DOHH2 (cell line): ENCODE data around the gene MPND.

Source experiments
- H3F3A ChIP-seq: fragments of 200-600 bp; sonication (generic), shearing (Covaris generic); 2 replicates; pipeline ENCODE4 v1.6.0; 2016; ENCODE audit warnings: antibody characterized with exemption, mild to moderate bottlenecking; ENCODE audit not compliant: control insufficient read depth, insufficient read depth
- H3K27ac ChIP-seq: fragments of 200-600 bp; sonication (generic); 2 replicates; pipeline ENCODE4 v1.5.1; 2014; ENCODE audit warnings: low read depth, mild to moderate bottlenecking, low read length, moderate library complexity
- H3K27me3 ChIP-seq: fragments of 200-600 bp; sonication (generic); 2 replicates; pipeline ENCODE4 v1.6.1; 2014; ENCODE audit warnings: mild to moderate bottlenecking, low read length, mixed read lengths; ENCODE audit not compliant: control insufficient read depth
- H3K36me3 ChIP-seq: fragments of 200-600 bp; sonication (generic); 2 replicates; pipeline ENCODE4 v1.6.1; 2014; ENCODE audit warnings: mild to moderate bottlenecking, low read length, moderate library complexity, mixed read lengths; ENCODE audit not compliant: control insufficient read depth
- H3K4me1 ChIP-seq: fragments of 200-600 bp; sonication (generic); 2 replicates; pipeline ENCODE4 v1.6.1; 2014; ENCODE audit warnings: mild to moderate bottlenecking, low read length, mixed read lengths; ENCODE audit not compliant: control insufficient read depth
- H3K4me2 ChIP-seq: fragments of 200-600 bp; sonication (generic); 2 replicates; pipeline ENCODE4 v1.6.0; 2014; ENCODE audit warnings: mild to moderate bottlenecking, low read length, moderate library complexity
- H3K4me3 ChIP-seq: fragments of 200-600 bp; sonication (generic); 2 replicates; pipeline ENCODE4 v1.5.1; 2014; ENCODE audit warnings: mild to moderate bottlenecking, low read length, mixed read lengths
- H3K79me2 ChIP-seq: fragments of 200-600 bp; sonication (generic); 2 replicates; pipeline ENCODE4 v1.6.1; 2014; ENCODE audit warnings: mild to moderate bottlenecking, low read length, mixed read lengths; ENCODE audit not compliant: control insufficient read depth
- H3K9me2 ChIP-seq: fragments of 200-600 bp; sonication (generic); replicated peaks from 2 replicates; pipeline ENCODE4 v1.6.1; 2014; ENCODE audit warnings: mild to moderate bottlenecking, low read length, mixed read lengths; ENCODE audit not compliant: control insufficient read depth
- H3K9me3 ChIP-seq: fragments of 200-600 bp; sonication (generic); 2 replicates; pipeline ENCODE4 v1.6.1; 2014; ENCODE audit warnings: antibody characterized with exemption, low read length, mixed read lengths; ENCODE audit not compliant: control insufficient read depth, insufficient read depth
- H4K20me1 ChIP-seq: fragments of 200-600 bp; sonication (generic); 2 replicates; pipeline ENCODE4 v1.6.0; 2014; ENCODE audit warnings: low read depth, mild to moderate bottlenecking, antibody characterized with exemption, low read length, moderate library complexity; ENCODE audit not compliant: control insufficient read depth, insufficient read depth
- CTCF ChIP-seq: fragments of 200-600 bp; sonication (generic); IDR thresholded peaks from one replicate; pipeline ENCODE4 v1.5.1; 2014; ENCODE audit warnings: antibody characterized with exemption, mild to moderate bottlenecking, low read depth, low read length; ENCODE audit not compliant: poor library complexity, severe bottlenecking
- EZH2phosphoT487 ChIP-seq: fragments of 200-600 bp; sonication (generic); IDR thresholded peaks from 2 replicates; pipeline ENCODE4 v1.6.1; 2017; ENCODE audit warnings: borderline replicate concordance, mild to moderate bottlenecking, antibody characterized with exemption, low read length, moderate library complexity, mixed read lengths

The MPND gene

DNA sequence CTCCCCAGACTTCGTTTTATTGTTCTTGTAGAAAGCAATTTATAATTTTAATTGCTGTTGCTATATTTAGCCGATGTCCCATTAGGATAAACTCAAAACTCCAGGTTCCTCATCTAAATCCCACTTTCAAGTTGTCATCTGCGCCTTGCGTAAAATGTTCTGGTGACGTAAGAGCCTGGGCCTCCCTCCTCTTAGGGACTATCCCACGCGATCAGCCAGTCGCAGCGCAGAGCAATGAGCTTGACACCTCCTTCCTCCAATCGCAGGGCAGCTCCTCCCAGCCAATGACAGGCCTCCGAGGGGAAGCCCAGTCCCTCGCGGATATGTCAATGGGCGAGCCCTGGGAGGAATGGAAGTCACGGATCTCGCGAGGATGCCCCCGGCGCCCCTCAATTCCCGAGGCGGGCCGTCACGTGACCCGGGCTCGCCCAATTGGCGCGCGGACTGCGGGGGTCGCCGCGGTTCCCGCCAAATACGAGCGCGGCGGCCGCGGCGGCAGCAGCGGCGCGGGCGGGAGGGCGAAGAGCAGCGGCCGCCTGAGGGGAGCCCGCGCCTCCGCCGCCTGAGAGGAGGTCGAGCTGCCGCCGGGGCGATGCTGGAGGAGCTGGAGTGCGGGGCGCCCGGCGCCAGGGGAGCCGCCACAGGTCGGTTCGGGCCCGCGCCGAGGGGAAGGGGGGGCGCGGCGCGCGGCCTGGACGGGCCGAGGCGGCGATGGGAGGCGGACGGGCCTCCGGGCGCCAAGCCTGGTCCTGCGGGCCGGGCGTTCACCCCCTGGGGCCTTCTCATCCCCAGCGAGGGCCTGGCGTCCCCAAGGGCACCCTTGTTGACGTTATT is 59.0 kb downstream of the MPND start, which contains the start of gene CHAF1A:
Gene CHAF1A, plus strand, starts transcription at position 470 of the 834 bp plus-strand sequence. Its CDS starts 123 bp downstream, at position 593.
- Histone ChIP-seq H3K36me3 (peaks cover 62% of the 10 kb centered on the region), H3F3A (0 out of 2 replicates have a peak, but pooled peaks cover 3% of the 10 kb centered on the region), H3K9me2 (no peaks in the 10 kb centered on the region), H3K27me3 (no peaks in the 10 kb centered on the region), H3K79me2 (peaks cover 88% of the 10 kb centered on the region), H3K9me3 (no peaks in the 10 kb centered on the region), H4K20me1 (peaks cover 36% of the 10 kb centered on the region), H3K4me3 (peak within 1 kb of the TSS; percentile 93), H3K4me1 (peaks cover 42% of the 10 kb centered on the region), H3K27ac (peak within 1 kb of the TSS; percentile 54), H3K4me2 (peak within 1 kb of the TSS; percentile 100)
- TF ChIP-seq EZH2phosphoT487 (no peak), CTCF (no peak)

- Histone ChIP-seq H3K27ac (peak overlapping the region; percentile 54), H3K9me2 (no peaks in the 10 kb centered on the region), H3F3A (0 out of 2 replicates have a peak, but pooled peaks cover 3% of the 10 kb centered on the region), H3K9me3 (no peaks in the 10 kb centered on the region), H3K4me3 (peak overlapping the region; percentile 93), H4K20me1 (peaks cover 32% of the 10 kb centered on the region), H3K27me3 (no peaks in the 10 kb centered on the region), H3K4me1 (peaks cover 42% of the 10 kb centered on the region), H3K4me2 (peak overlapping the region; percentile 100), H3K36me3 (peaks cover 61% of the 10 kb centered on the region), H3K79me2 (peaks cover 88% of the 10 kb centered on the region)
- no peak for TF ChIP-seq EZH2phosphoT487
- no peak for TF ChIP-seq CTCF
These were observed 59.8 kb downstream of the MPND start for GRCh38 chr19:4403005-4403761.

DNA sequence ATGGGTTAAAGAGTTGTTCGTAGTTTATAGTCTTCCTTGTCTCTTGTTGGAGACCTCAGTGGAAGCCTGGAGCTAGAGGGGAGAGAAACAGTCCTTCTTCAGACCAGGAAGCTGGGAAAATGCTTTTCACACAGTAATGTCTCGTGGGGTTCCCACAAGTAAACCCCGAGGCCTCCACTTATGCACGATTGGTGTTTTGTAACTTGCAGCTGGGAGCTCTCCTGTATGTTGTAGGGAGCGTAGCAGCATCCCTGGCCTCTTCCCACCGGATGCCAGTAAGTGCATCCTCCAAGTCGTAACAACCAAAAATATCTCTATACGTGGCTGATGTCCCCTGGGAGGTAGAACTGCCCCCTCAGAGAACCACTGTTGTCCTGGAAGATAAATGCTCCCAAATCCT is 62.6 kb downstream of the MPND start:
- Histone ChIP-seq H3K4me3 (no peak overlapping the region), H3K27me3 (no peaks in the 10 kb centered on the region), H3K4me1 (peaks cover 30% of the 10 kb centered on the region), H3F3A (0 out of 2 replicates have a peak, but pooled peaks cover 3% of the 10 kb centered on the region), H3K9me3 (no peaks in the 10 kb centered on the region), H3K36me3 (peaks cover 75% of the 10 kb centered on the region), H3K9me2 (no peaks in the 10 kb centered on the region), H3K4me2 (no peak overlapping the region), H3K79me2 (peaks cover 95% of the 10 kb centered on the region), H3K27ac (no peak overlapping the region), H4K20me1 (peaks cover 35% of the 10 kb centered on the region)
- TF ChIP-seq EZH2phosphoT487 (no peak), CTCF (no peak)
